Measurements from ENCODE around the gene GTF3C2. TPM values are rescaled to one million over a fixed set of nuclear protein-coding genes. Genes with fewer than 3 reads are reported as not detected.
A peak's percentile ranks its signal among the peaks of the same experiment; 100 is the strongest.

GTF3C2 gene
- total and polyA plus RNA-seq, 2 of the 13 experiments (the other 11 are each of a cell fraction or from before 2014, with no cell fraction given) = 77.5 to 130 TPM

- TF ChIP-seq, protein P1, sequence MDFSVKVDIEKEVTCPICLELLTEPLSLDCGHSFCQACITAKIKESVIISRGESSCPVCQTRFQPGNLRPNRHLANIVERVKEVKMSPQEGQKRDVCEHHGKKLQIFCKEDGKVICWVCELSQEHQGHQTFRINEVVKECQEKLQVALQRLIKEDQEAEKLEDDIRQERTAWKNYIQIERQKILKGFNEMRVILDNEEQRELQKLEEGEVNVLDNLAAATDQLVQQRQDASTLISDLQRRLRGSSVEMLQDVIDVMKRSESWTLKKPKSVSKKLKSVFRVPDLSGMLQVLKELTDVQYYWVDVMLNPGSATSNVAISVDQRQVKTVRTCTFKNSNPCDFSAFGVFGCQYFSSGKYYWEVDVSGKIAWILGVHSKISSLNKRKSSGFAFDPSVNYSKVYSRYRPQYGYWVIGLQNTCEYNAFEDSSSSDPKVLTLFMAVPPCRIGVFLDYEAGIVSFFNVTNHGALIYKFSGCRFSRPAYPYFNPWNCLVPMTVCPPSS (IDR thresholded peaks at IDR 0.05) = no peak
- no peak for TF ChIP-seq XBP1 (CRISPR knock-in tag; IDR thresholded peaks at IDR 0.05)
- no peak for TF ChIP-seq SP5 (CRISPR knock-in tag; IDR thresholded peaks at IDR 0.05; ENCODE audit: borderline replicate concordance, low read depth)
- no peak for TF ChIP-seq RARA (CRISPR knock-in tag; IDR thresholded peaks at IDR 0.05)
- no peak for TF ChIP-seq ZNF335 (CRISPR knock-in tag; IDR thresholded peaks at IDR 0.05)
- no peak for TF ChIP-seq PCBP2 (optimal IDR thresholded peaks at IDR 0.05; ENCODE audit: low read depth, low read length, poor library complexity, severe bottlenecking)
- TF ChIP-seq PTBP1 (IDR thresholded peaks at IDR 0.05; ENCODE audit: low read depth, low read length, poor library complexity, severe bottlenecking) = no peak
- 0 out of 2 replicates have a peak, but pooled peaks have one; percentile 20 for TF ChIP-seq ZBTB34 (CRISPR knock-in tag; IDR thresholded peaks at IDR 0.05)
- TF ChIP-seq ZNF292 (CRISPR knock-in tag; IDR thresholded peaks at IDR 0.05; ENCODE audit: borderline replicate concordance, low read depth) = no peak
- TF ChIP-seq, protein P2, sequence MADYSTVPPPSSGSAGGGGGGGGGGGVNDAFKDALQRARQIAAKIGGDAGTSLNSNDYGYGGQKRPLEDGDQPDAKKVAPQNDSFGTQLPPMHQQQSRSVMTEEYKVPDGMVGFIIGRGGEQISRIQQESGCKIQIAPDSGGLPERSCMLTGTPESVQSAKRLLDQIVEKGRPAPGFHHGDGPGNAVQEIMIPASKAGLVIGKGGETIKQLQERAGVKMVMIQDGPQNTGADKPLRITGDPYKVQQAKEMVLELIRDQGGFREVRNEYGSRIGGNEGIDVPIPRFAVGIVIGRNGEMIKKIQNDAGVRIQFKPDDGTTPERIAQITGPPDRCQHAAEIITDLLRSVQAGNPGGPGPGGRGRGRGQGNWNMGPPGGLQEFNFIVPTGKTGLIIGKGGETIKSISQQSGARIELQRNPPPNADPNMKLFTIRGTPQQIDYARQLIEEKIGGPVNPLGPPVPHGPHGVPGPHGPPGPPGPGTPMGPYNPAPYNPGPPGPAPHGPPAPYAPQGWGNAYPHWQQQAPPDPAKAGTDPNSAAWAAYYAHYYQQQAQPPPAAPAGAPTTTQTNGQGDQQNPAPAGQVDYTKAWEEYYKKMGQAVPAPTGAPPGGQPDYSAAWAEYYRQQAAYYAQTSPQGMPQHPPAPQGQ (CRISPR knock-in tag; IDR thresholded peaks at IDR 0.05; ENCODE audit: borderline replicate concordance) = no peak
- TF ChIP-seq TBX2 (CRISPR knock-in tag; IDR thresholded peaks at IDR 0.05; ENCODE audit: borderline replicate concordance) = peak; percentile 55; the same call in 1 of the 2 replicates
- TF ChIP-seq, protein P3, sequence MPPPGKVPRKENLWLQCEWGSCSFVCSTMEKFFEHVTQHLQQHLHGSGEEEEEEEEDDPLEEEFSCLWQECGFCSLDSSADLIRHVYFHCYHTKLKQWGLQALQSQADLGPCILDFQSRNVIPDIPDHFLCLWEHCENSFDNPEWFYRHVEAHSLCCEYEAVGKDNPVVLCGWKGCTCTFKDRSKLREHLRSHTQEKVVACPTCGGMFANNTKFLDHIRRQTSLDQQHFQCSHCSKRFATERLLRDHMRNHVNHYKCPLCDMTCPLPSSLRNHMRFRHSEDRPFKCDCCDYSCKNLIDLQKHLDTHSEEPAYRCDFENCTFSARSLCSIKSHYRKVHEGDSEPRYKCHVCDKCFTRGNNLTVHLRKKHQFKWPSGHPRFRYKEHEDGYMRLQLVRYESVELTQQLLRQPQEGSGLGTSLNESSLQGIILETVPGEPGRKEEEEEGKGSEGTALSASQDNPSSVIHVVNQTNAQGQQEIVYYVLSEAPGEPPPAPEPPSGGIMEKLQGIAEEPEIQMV (CRISPR knock-in tag; IDR thresholded peaks at IDR 0.05; ENCODE audit: low read depth) = no peak
- TF ChIP-seq RFX3 (CRISPR knock-in tag; IDR thresholded peaks at IDR 0.05) = no peak
- no peak for TF ChIP-seq ZNF3 (CRISPR knock-in tag; IDR thresholded peaks at IDR 0.05)
- no peak for TF ChIP-seq ZC3H13 (CRISPR knock-in tag; IDR thresholded peaks at IDR 0.05)
- no peak for TF ChIP-seq KDM4B (CRISPR knock-in tag; IDR thresholded peaks at IDR 0.05)
- TF ChIP-seq TMF1 (CRISPR knock-in tag; IDR thresholded peaks at IDR 0.05; ENCODE audit: low read depth) = no peak
- peak; percentile 38 to 39; a peak in 3 of 4 replicates for TF ChIP-seq POLR2A (IDR thresholded peaks at IDR 0.05; ENCODE audit: insufficient read depth in 1 of 2, low read depth in 2 of 2, low read length in 2 of 2)
- TF ChIP-seq DDIT3 (CRISPR knock-in tag; IDR thresholded peaks at IDR 0.05) = no peak
- TF ChIP-seq SNAPC2 (CRISPR knock-in tag; IDR thresholded peaks at IDR 0.05) = no peak
- no peak for TF ChIP-seq ZNF20 (CRISPR knock-in tag; IDR thresholded peaks at IDR 0.05)
- TF ChIP-seq ZNF224 (CRISPR knock-in tag; IDR thresholded peaks at IDR 0.05) = no peak
- no peak for TF ChIP-seq BRD4 (CRISPR knock-in tag; IDR thresholded peaks at IDR 0.05)
- peak; percentile 62; the same call in 1 of the 2 replicates for TF ChIP-seq ZNF605 (CRISPR knock-in tag; IDR thresholded peaks at IDR 0.05)
- TF ChIP-seq RFXAP (CRISPR knock-in tag; IDR thresholded peaks at IDR 0.05; ENCODE audit: borderline replicate concordance) = no peak
- TF ChIP-seq ZBTB42 (CRISPR knock-in tag; IDR thresholded peaks at IDR 0.05) = no peak
These were observed 23.5 kb upstream of the GTF3C2 start (continued) for GRCh38 chr2:27379836-27380625.
